ENCODE measurements around the gene PXT1.
"Not testable (repeated sequence)": the region's sequence is repeated elsewhere in the genome, so short reads cannot be mapped to it uniquely, and the experiment has no call there.

Gene PXT1, protein sequence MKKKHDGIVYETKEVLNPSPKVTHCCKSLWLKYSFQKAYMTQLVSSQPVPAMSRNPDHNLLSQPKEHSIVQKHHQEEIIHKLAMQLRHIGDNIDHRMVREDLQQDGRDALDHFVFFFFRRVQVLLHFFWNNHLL

DNA sequence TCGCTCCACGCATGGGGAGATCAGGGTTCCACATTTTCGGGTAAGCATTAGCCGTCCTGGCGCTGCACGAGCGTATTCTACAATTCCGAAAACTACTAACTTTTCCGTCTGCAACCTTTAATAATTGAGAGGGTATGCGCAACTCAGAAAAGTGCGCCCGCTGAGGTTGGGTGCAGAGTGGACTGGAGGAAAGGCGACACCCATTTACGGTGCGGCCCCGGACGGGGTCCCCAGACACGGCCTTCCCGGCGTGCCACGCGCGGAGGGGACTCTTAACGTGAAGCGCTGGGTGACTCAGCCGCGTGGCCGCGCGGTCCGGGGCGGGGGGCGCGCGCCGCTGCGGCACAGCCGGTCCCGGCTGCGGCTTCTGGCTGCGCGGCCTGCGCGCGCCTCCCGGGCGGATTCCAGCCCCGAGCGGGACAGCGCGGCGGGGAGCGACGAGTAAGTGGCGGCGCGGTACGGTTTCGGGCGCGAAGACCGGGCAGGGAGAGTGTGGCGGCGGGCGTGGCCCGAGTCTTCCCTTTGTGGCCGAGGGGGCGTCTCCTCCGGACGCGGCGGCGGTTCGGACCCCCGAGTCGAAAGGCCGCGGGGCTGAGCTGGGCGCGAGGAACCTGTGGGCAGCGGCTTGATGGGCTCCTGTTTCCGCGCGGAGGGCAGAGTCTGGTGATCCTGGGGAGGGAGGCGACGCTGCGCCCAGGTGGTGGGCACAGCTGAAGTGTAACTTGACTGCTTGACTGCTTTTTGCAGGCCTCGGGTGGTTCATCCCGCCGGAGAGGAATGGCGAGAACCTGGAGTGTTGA lies at the start of gene PXT1, which contains the start of gene KCTD20:
PXT1 (minus strand) TSS at position 184 of the 800 bp plus-strand sequence. CDS start 16,772 bp downstream, outside the sequence.
KCTD20 (plus strand) TSS at position 330 of the 800 bp plus-strand sequence. CDS start 27,098 bp downstream, outside the sequence.
- DNase-seq = peak; percentile 69

DNA sequence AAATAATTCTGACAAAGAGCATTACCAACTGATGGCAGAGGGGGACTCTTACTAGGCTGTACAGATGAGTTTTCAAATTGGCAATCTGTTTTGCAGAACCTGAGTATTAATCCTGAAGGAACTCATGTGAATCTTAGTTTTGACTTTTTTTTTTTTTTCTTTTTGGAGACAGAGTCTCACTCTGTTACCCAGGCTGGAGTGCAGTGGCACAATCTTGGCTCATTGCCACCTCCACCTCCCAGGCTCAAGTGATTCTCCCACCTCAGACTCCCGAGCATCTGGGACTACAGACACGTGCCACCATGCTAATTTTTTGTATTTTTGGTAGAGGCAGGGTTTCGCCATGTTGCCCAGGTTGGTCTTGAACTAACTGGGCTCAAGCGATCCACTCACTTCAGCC lies 49.4 kb upstream of the PXT1 start:
- no peak for DNase-seq

DNA sequence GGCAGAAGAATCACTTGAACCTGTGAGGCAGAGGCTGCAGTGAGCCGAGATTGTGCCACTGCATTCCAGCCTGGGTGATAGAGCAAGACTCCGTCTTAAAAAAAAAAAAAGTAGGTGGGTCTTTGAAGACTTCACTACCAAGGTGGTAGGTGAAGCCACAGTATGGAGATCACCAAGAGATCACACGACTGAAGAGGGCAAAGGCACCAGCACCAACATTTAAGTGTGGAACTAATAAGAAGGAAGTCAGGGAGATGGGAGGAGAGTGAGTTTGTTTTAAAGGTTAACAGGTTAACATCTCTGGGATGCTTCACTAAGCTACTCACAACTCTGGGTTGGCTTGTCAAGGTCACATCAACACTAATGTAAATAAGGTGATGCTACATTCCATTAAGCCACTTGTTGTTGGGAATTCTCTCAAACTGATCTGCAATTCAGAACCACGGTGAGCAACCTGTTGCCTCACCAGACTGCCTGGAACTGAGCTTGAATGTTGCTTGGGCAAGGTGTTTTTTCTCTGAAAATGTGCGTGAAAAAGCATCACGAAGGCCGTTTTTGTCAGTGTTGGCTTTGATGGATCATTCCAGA lies 48.8 kb upstream of the PXT1 start:
- DNase-seq = no peak

DNA sequence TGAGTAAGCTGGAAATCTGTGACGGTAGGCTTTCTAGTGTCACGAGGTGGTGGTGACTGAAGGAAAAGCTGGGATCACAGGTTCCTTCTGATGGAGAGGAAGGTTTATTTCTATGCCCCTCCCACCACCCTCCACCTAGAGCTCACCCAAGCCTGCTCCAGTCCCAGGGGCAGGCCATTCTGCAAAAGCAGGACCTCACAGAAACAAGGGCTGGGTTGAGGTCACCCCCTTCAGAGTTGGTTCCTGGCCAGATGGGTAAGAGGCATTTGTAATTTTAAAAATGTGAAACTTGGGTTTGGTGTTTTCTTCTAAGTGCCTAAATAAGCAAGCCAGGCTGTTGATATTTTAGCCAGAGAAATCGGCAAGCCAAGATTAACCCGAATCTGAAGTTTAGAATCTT lies 46.8 kb upstream of the PXT1 start:
- DNase-seq = no peak

DNA sequence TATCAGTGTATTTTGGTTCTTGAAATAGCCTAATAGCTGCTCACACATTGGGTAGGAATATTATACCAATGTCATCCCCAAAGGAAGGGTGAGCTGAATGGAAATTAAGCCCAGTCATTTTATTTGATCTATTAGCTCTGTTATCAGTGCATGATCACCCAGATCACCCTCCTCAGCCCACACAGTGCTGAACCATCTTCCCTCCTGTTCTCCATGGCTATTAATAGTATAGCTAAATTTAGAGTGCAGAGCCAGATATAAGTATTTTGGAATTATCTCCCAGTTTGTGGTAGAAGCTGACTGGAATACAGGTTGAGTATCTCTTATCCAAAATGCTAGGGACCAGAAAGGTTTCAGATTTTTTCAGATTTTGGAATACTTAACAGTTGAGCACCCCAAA lies 45.6 kb upstream of the PXT1 start:
- no peak for DNase-seq

DNA sequence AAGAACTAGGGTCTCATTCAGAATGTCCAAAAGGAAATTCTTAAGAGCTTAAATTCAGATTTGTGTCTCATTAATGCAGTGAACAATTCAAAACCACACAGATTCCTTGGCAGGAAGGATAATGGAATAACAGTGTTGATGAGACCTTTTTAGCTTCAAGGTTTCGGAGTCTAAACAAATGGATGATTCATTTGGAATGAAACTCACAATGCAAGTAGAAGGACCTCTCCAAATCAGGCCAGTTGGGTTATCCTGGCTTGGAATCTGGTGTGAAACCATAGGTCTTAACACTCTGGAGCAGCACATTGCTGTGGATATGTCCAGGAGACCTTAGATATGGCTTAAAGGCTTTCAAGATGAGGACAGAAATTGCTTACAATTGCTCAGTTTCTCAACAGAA lies 45.0 kb upstream of the PXT1 start:
- no peak for DNase-seq

DNA sequence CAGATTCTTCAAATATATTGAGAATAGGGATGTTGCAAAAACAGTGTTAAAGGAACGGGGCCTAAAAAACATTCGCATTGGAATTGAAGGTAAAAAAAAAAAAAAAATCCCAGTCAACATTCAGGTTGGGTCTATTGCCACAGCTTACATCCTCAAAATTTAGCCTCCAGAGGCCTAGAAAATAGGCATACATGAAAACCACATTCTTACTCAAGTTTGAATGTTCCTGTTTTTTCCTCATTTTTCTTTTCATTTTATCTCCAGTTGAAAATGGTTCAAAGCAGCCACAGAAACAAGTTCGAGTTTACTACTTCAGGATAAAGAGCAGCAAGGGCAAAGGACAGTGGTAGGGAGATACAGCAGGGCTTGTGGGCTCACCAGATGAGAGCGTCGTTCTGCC lies 42.1 kb upstream of the PXT1 start:
- no peak for DNase-seq

DNA sequence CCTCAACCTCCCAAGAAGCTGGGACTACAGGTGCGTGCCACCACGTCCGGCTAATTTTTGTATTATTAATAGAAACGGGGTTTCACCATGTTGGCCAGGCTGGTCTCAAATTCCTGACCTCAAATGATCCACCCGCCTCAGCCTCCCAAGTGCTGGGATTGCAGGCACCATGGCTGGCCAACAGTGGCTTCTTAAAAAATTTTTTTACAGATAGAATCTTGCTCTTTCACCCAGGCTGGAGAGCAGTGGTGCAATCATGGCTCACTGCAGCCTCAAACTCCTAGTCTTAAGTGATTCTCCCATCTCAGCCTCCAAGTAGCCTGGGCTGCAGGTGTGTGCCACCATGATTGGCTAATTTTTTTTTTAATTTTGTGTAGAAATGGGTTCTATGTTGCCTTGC lies 40.7 kb upstream of the PXT1 start:
- DNase-seq = not testable (repeated sequence)

DNA sequence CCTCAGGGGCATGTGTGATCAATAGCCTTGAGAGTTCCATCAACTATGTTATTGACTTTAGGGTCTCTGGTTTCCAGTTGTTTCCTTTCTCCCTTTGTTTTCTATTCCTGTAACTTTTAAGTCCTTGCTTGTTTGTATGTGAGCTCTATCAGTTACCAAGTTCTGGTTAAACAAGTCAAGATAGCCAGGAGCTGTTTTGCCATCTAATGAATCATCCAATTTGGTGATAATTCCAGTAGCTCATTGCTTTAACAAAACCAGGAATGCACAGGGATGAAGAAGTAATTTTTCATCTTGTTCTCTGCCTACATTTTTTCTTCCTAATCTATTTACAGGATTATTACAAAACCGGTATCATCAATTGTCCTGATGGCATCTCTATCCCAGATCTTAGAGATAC lies 36.6 kb upstream of the PXT1 start:
- no peak for DNase-seq

DNA sequence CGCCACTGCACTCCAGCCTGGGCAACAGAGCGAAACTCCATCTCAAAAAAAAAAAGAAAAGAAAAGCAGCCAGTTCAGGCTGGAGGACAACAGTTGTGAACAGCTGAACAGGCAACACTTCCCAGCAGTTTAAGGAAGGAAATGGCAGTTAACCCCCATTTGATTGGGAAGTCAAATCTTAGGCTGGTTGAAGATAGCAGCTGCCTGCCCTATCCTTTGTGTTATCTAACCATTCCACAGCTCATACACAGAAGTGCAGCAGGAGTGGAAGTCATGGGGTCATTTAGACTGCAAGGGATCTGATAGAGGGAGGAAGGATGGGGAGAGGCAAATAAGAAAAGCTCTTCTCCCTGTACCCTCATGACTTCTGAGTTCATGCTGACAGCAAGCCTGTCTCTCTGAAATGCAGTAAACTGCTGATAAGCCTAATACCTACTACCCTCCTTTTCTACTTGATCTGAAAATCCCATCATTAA lies 35.4 kb upstream of the PXT1 start:
- no peak for DNase-seq

DNA sequence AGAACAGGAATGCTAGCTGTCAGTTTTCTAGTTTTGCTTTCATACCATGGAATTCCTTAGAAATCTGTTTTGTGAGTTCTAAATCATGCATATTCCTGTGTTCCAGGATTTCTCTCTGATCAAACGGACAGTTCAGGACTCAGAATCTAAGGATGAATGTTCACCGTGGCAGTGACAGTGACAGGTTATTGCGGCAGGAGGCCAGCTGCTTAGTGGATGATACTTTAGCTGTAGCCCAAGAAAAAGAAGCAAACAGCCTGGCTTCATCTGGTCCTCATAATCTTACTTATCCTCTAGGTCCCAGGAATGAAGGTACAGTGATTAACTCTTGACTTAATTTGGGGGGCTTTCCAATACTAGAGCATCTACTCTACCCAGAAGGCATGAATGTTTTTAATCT lies 27.3 kb upstream of the PXT1 start:
- no peak for DNase-seq

DNA sequence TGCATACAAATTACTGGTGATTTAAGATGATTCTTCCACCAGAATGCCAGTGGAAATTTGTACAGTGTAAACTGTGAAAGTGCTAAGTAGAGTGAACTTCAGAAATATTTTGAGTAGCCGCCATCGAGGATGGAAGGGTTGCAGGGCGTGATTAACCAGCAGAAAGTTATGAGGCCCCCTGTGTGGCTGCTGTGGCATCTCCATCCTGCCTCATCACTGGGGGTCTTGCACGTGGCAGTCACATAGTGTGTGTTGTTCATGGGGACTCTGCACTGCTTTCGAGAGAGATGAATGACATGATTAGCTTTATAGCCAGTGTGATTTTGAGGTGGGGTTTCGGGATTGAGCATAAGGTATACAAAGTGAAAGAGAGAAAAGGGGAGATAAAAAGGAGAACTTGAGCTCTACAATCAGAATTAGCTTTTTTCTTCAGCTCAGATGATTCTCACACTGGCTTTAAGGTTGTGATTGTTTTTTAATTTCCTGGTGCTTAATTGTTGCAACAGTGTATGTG lies 26.6 kb upstream of the PXT1 start:
- no peak for DNase-seq

DNA sequence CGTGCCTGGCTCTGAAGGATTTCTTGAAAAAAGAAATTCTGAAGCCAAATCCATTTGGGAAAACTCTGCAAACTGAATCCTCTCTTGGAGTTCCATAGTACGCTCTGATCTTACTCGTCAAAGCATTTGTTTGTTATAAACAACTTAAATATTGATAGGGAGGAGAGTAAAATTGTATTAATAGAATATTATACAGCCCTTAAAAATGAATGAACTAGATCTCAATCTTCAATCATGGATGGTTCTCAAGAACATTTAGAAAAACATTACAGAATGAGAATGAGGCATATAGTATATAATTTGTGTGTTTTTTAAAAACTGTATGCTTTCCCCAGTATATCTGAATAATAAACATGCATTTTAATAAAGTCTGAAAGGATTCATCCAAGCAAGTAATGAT lies 25.0 kb upstream of the PXT1 start:
- DNase-seq = no peak

DNA sequence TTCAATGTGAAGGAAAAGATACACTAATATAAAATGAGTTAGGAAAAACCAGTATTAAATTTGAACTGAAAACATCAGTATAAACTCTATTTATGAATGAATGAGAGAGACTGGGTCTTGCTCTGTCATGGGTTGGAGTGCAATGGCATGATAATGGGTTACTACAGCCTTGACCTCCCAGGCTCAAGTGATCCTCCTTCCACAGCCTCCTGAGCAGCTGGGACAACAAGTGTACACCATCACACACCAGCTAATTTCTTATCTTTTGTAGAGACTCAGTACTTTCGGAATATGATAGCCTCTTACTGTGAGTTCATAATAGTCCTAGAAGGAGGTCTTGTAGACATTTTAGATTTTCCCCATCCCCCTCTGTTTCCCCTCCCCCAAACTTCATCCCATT lies 21.6 kb upstream of the PXT1 start:
- DNase-seq = no peak

DNA sequence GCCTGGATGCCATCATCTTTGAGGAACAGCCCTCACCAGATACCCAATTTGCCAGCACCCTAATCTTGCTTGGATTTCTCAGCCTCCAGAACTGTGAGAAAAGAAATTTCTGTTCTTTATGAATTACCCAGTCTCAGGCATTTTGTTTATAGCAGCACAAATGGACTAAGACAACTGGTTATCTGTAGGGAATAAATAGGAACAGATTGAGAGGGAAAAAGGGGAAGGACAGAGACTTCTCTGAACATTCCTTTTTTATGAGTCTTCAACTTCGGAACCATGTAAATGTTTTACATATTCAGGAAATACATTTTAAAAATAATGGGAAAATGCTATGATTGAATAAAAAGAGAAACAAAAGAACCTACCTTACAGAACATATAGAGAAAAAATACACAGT lies 21.0 kb upstream of the PXT1 start:
- DNase-seq = no peak

DNA sequence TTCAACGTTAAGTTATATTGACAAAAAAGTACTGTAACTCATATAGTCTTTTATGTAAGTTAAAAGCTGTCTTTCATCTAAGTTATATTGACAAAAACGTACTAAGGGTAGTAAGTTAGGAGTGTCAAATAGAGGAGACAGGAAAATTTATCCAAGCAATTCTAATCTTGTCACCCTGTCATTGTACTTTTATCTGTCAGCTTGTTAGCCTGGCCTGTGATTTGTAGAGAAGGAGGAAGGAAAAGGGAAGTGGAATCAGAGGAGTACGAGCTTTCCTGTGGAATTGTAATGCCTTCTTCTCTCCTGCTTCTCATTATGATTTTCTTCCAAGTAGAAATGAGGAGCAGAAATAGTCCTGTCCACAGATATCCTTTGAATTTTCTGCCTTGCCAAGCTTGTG lies 19.0 kb upstream of the PXT1 start:
- no peak for DNase-seq

DNA sequence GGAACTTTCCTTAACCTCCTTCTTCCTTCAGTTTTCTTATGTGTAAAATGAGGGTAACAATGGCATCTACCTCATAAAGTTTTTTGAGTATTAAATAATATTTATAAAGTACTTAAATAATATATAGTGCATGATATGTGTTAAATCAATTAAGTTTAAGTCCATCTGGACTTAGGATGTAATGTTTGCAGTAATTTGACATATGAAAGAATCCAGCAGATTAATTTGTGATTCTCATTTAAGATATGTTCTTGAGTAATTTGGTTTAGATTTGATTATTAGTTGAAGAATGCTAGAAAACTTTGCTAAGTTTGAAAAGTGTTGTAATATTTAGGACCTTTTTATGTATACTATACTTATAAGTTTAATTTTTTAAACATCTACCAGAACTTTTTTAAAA lies 18.3 kb upstream of the PXT1 start:
- no peak for DNase-seq

DNA sequence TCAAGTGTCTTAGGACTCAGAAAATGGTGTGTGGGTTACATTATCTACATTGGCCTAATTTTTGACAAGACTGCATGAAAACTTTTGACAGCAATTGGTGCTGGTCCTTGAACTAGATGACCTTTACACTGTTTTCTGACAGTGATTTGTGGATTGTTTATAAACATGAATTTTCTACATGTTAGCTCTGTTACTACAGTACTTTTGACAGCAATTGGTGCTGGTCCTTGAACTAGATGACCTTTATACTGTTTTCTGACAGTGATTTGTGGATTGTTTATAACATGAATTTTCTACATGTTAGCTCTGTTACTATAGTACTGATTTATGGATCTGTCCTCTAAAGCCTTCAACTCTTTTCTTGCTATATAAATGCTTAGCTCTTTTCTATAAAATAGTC lies 16.8 kb upstream of the PXT1 start:
- no peak for DNase-seq

DNA sequence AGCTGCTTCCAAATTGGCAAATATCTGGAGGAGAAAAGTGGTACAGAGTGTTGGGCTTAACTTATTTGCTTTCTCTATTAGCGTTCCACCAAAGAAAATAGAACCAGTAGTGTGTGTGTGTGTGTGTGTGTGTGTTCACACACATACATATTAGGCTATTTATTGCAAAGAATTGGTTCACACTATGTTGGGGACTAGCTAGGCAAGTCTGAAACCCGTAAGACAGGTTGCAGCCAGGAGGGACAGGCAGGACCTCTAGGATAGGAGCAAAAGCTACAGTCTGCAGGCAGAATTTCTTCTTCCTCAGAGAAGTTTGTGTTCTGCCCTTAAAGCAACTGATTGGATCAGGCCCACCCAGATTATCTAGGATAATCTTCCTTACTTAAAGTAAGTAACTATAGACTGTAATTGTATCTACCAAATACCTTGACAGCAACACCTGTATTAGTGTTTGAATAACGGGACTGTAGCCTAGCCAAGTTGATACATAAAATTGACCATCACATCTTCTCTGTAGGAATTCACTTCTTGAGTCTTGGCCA lies 12.9 kb upstream of the PXT1 start:
- DNase-seq = no peak

DNA sequence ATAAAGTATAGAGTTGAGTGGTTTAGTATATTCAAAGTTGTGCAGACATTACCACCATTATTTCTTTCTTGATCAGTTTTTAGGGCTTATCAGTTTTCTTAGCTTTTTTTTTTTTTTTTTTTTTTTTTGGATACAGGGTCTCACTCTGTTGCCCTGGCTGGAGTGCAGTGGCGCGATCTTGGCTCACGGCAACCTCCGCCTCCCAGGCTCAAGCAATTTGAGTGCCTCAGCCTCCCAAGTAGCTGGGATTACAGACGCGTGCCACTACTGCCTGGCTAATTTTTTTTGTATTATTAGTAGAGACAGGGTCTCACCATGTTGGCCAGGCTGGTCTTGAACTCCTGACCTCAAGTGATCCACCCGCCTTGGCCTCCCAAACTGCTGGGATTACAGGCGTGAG lies 10.2 kb upstream of the PXT1 start:
- not testable (repeated sequence) for DNase-seq

DNA sequence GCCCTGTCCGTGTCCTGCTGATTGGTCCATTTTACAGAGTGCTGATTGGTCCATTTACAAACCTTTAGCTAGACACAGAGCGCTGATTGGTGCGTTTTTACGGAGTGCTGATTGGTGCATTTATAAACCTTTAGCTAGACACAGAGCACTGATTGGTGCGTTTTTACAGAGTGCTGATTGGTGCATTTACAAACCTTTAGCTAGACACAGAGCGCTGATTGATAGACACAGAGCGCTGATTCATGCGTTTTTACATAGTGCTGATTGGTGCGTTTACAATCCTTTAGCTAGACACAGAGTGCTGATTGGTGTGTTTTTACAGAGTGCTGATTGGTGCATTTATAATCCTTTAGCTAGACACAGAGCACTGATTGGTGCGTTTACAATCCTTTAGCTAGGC lies 6.5 kb upstream of the PXT1 start:
- not testable (repeated sequence) for DNase-seq

DNA sequence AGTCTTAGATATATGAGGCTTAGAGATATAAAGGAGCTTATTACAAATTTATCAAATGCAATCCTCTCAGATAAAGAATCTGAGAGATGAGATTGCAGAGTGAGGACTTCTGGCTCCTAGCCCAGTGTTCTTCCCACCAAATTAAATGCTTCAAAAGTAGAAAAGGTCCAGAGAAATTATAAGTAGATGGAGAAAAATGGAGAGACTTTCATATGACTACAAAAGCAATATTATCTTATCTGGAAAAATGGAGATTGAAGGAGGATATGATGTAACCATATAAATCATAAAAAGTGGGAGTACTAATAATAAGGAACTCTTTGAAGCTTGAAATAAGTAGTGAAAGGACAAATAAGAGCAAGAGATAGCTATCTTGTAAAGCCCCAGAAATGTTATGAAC lies 3.0 kb upstream of the PXT1 start:
- DNase-seq = no peak

DNA sequence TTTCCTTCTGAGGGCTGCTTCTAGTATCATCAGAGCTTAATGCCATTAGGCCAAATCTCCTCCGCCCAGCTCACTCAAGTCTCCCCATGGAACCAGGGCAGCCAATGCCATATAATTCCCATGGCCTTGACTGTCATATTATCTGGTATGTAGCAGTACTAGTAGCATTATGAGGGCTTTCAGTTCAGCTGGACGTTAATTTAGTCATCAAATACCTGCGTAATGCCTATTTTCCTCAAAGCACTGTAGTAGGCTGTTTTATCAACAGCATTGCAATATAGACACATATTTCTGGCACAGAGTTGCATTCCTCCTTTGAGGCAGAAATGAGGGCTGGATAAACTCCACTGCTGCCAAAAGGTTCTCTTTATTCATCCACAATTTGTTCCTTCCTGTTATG lies 1.8 kb upstream of the PXT1 start:
- DNase-seq = no peak

All from 8988T (cell line).